Articular chondrocyte of knee joint (primary cell): ENCODE measurements around the gene PRR14L. TPM values are rescaled to one million over a fixed set of nuclear protein-coding genes. Genes with fewer than 3 reads are reported as not detected.

Source experiments
- small RNA-seq: library from RNA; depleted of rRNA; stranded (forward); fragments of <200 nt; gene quantifications from one replicate; pipeline ENCODE3, GENCODE V24; 2012
- total RNA-seq: library from RNA; depleted of rRNA; stranded (reverse); fragments of >200 nt; gene quantifications from 2 replicates; pipeline ENCODE4 v1.2.3, GENCODE V29; 2012

PRR14L gene
- 28.4 and 29.1 TPM in 2 replicates for total RNA-seq

GRCh38 chr22:31749636-31750364 lies at the start of gene PRR14L:
PRR14L (minus strand) TSS chr22:31750132; CDS start chr22:31738860, 11,272 bp downstream.

GRCh38 chr22:31753634-31754501 lies 3.9 kb upstream of the PRR14L start, which contains the start of gene DEPDC5:
DEPDC5 (plus strand) TSS chr22:31754019; CDS start chr22:31754922, 903 bp downstream.

GRCh38 chr22:31661851-31662667 lies 87.9 kb downstream of the PRR14L start, which contains the start of gene PISD:
PISD (minus strand) TSS chr22:31662215; CDS start chr22:31662208, 7 bp downstream.

Small RNAs within 50 kb of the gene (small RNA-seq; reads per million reads assigned to genes)
- not detected for gene RN7SL20P

Other genes starting within 250 kb of the PRR14L start
- gene PISD, start 87.9 kb downstream of the PRR14L start, total RNA-seq: 16.9 and 22.6 TPM in 2 replicates
- gene DEPDC5, start 3.9 kb upstream of the PRR14L start, total RNA-seq: 16.7 and 17.2 TPM in 2 replicates
- 157 and 169 TPM in 2 replicates for gene YWHAH, start 194.4 kb upstream of the PRR14L start, total RNA-seq